GM12878 (cell line): ENCODE measurements around the gene DNAH2. TPM values are rescaled to one million over a fixed set of nuclear protein-coding genes. Genes with fewer than 3 reads are reported as not detected.

ENCODE experiments used
- ASH2L ChIP-seq: fragments of 300-600, 200-600 bp; sonication (generic); IDR thresholded peaks from 2 replicates; pipeline ENCODE4 v1.6.1; 2017; ENCODE audit warnings: low read depth, mild to moderate bottlenecking, borderline replicate concordance
- BRCA1 ChIP-seq: IDR thresholded peaks from 2 replicates; pipeline ENCODE4 v1.6.1; 2011; ENCODE audit warnings: low read depth, low read length, improper control_type of control experiment
- CBX5 ChIP-seq: sonication (generic); IDR thresholded peaks from 2 replicates; pipeline ENCODE4 v1.6.1; 2016; ENCODE audit warnings: low read depth, moderate library complexity, mild to moderate bottlenecking, inconsistent platforms
- CHD4 ChIP-seq: fragments of 200-600 bp; sonication (generic); IDR thresholded peaks from 2 replicates; pipeline ENCODE4 v1.6.1; 2016; ENCODE audit warnings: mild to moderate bottlenecking
- EED ChIP-seq: sonication (generic); IDR thresholded peaks from 2 replicates; pipeline ENCODE4 v1.6.1; 2016; ENCODE audit warnings: antibody characterized with exemption, low read depth
- HDAC2 ChIP-seq: fragments of 200-600 bp; sonication (generic); IDR thresholded peaks from 2 replicates; pipeline ENCODE4 v1.6.1; 2017
- HDGF ChIP-seq: fragments of 450-650 bp; IDR thresholded peaks from 2 replicates; pipeline ENCODE4 v1.6.1; 2016; ENCODE audit warnings: antibody characterized with exemption
- MEF2B ChIP-seq: fragments of 450-650 bp; IDR thresholded peaks from 2 replicates; pipeline ENCODE4 v1.6.1; 2018; ENCODE audit warnings: mild to moderate bottlenecking, moderate library complexity; ENCODE audit not compliant: partially characterized antibody, poor library complexity, severe bottlenecking
- MTA2 ChIP-seq: fragments of 450-650 bp; IDR thresholded peaks from 2 replicates; pipeline ENCODE4 v1.6.1; 2016; ENCODE audit warnings: low read depth, mild to moderate bottlenecking, moderate library complexity
- MYB ChIP-seq: fragments of 150-350 bp; IDR thresholded peaks from 2 replicates; pipeline ENCODE4 v1.6.1; 2014; ENCODE audit warnings: mild to moderate bottlenecking, low read depth, low read length, borderline replicate concordance
- PAX5 ChIP-seq: IDR thresholded peaks from 2 replicates; pipeline ENCODE4 v1.6.1; 2011; ENCODE audit warnings: low read depth, low read length, borderline replicate concordance
- SIX5 ChIP-seq: IDR thresholded peaks from 2 replicates; pipeline ENCODE4 v1.6.1; 2011; ENCODE audit warnings: mild to moderate bottlenecking, low read depth, low read length, moderate library complexity; ENCODE audit not compliant: severe bottlenecking
- SMAD1 ChIP-seq: fragments of 450-650 bp; IDR thresholded peaks from 2 replicates; pipeline ENCODE4 v1.6.1; 2018; ENCODE audit warnings: mild to moderate bottlenecking, low read depth; ENCODE audit not compliant: partially characterized antibody
- SMAD5 ChIP-seq: IDR thresholded peaks from 2 replicates; pipeline ENCODE4 v1.6.1; 2016; ENCODE audit warnings: antibody characterized with exemption, low read depth
- SREBF1 ChIP-seq: IDR thresholded peaks from 2 replicates; pipeline ENCODE4 v1.6.1; 2012; ENCODE audit warnings: mild to moderate bottlenecking, low read length
- SREBF2 ChIP-seq: IDR thresholded peaks from 2 replicates; pipeline ENCODE4 v1.6.1; 2012; ENCODE audit warnings: mild to moderate bottlenecking, low read length
- STAT3 ChIP-seq: IDR thresholded peaks from 2 replicates; pipeline ENCODE4 v1.6.1; 2011; ENCODE audit warnings: low read depth, low read length, improper control_type of control experiment
- TAF1 ChIP-seq: IDR thresholded peaks from 2 replicates; pipeline ENCODE4 v1.6.1; 2011; ENCODE audit warnings: mild to moderate bottlenecking, low read depth, low read length, borderline replicate concordance
- TBL1XR1 ChIP-seq: IDR thresholded peaks from 2 replicates; pipeline ENCODE4 v1.6.1; 2012; ENCODE audit warnings: low read depth, low read length, improper control_type of control experiment
- ZSCAN29 ChIP-seq: fragments of 450-650 bp; IDR thresholded peaks from 2 replicates; pipeline ENCODE4 v1.6.1; 2017; ENCODE audit warnings: mild to moderate bottlenecking, moderate library complexity
- polyA plus RNA-seq, 11 experiments: library from polyadenylated mRNA; depleted of rRNA in 4 of 11; unstranded in 6 of 11; stranded (reverse) in 5 of 11; fragments of >200 nt; fragmentation: Nextera tagmentation in 4 of 11; fragmentation: Illumina TruSeq in 1 of 11; extraction: Ambion mirVana in 4 of 11; extraction: Trizol in 1 of 11; gene quantifications; 1 replicate in 1 of 11; 2 replicates in 10 of 11; pipeline versions ENCODE4 v1.2.1 to v1.2.3, GENCODE V29; 2011 to 2016; ENCODE audit warnings: inconsistent platforms in 2 of 11, missing spikeins in 2 of 11, low read depth in 1 of 11
- total RNA-seq, 4 experiments: library from RNA; depleted of rRNA in 3 of 4; stranded (reverse); fragments of >200 nt in 3 of 4; fragmentation: Illumina TruSeq in 1 of 4; extraction: Trizol in 1 of 4; gene quantifications; 2 replicates each; pipeline versions ENCODE4 v1.2.1 to v1.2.3, GENCODE V29; 2013 to 2021
- TF ChIP-seq, protein P1 (sequence below): IDR thresholded peaks from 2 replicates; pipeline ENCODE4 v1.6.1; 2012; ENCODE audit warnings: improper control_type of control experiment, low read depth, low read length; ENCODE audit not compliant: insufficient replicate concordance
- TF ChIP-seq, protein P2 (sequence below): IDR thresholded peaks from 2 replicates; pipeline ENCODE4 v1.6.1; 2012; ENCODE audit warnings: low read depth, low read length, improper control_type of control experiment
- TF ChIP-seq, protein P3 (sequence below): fragments of 150-350 bp; IDR thresholded peaks from 2 replicates; pipeline ENCODE4 v1.6.1; 2014; ENCODE audit warnings: mild to moderate bottlenecking, low read depth, low read length
- TF ChIP-seq, protein P4 (sequence below): fragments of 450-650 bp; IDR thresholded peaks from 2 replicates; pipeline ENCODE4 v1.6.1; 2017; ENCODE audit warnings: low read depth, mild to moderate bottlenecking, moderate library complexity

Gene DNAH2
- total and polyA plus RNA-seq, 10 of the 15 experiments (the other 5 are each of a cell fraction or from before 2014, with no cell fraction given) = not detected

DNA sequence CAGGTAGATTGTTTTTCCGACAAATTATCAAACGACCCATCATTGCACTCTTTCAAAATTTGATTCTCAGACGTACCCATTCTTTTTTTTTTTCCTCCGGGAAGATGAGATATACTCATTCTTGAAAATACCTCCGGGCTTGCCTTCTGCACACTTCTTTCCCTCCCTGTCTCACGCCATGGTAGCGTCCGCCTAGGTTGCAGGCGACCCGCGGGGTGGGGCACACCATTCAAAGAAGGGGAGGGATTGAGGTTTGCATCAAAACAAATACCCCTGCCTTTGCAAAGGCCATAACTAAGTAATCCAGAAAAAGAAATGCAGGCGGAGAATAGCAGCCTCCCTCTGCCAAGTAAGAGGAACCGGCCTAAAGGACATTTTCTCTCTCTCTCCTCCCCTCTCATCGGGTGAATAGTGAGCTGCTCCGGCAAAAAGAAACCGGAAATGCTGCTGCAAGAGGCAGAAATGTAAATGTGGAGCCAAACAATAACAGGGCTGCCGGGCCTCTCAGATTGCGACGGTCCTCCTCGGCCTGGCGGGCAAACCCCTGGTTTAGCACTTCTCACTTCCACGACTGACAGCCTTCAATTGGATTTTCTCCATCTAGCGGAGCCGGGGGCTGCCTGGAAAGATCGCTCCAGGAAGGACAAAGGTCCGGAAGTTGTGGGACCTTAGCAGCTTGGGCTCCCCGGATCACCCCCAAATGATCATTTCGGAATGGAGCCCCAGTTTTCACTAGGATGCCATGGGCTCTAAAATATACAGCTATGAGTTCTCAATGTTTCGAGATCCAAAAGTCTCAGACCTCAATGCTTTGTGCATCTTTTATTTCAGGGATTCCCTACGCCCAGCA is 31.1 kb upstream of the DNAH2 start (continued):
- TF ChIP-seq, protein P1, sequence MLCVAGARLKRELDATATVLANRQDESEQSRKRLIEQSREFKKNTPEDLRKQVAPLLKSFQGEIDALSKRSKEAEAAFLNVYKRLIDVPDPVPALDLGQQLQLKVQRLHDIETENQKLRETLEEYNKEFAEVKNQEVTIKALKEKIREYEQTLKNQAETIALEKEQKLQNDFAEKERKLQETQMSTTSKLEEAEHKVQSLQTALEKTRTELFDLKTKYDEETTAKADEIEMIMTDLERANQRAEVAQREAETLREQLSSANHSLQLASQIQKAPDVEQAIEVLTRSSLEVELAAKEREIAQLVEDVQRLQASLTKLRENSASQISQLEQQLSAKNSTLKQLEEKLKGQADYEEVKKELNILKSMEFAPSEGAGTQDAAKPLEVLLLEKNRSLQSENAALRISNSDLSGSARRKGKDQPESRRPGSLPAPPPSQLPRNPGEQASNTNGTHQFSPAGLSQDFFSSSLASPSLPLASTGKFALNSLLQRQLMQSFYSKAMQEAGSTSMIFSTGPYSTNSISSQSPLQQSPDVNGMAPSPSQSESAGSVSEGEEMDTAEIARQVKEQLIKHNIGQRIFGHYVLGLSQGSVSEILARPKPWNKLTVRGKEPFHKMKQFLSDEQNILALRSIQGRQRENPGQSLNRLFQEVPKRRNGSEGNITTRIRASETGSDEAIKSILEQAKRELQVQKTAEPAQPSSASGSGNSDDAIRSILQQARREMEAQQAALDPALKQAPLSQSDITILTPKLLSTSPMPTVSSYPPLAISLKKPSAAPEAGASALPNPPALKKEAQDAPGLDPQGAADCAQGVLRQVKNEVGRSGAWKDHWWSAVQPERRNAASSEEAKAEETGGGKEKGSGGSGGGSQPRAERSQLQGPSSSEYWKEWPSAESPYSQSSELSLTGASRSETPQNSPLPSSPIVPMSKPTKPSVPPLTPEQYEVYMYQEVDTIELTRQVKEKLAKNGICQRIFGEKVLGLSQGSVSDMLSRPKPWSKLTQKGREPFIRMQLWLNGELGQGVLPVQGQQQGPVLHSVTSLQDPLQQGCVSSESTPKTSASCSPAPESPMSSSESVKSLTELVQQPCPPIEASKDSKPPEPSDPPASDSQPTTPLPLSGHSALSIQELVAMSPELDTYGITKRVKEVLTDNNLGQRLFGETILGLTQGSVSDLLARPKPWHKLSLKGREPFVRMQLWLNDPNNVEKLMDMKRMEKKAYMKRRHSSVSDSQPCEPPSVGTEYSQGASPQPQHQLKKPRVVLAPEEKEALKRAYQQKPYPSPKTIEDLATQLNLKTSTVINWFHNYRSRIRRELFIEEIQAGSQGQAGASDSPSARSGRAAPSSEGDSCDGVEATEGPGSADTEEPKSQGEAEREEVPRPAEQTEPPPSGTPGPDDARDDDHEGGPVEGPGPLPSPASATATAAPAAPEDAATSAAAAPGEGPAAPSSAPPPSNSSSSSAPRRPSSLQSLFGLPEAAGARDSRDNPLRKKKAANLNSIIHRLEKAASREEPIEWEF = no peak
- TF ChIP-seq, protein P2, sequence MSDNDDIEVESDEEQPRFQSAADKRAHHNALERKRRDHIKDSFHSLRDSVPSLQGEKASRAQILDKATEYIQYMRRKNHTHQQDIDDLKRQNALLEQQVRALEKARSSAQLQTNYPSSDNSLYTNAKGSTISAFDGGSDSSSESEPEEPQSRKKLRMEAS = no peak
- peak; percentile 60 for TF ChIP-seq BRCA1
- 0 out of 2 replicates have a peak, but pooled peaks have one; percentile 46 for TF ChIP-seq STAT3
- no peak for TF ChIP-seq CHD4
- no peak; the same call in 1 of the 2 replicates for TF ChIP-seq TBL1XR1
- TF ChIP-seq MEF2B = no peak
- TF ChIP-seq ASH2L = no peak
- TF ChIP-seq ZSCAN29 = no peak
- TF ChIP-seq TAF1 = peak; percentile 96
- peak; percentile 100 for TF ChIP-seq SREBF1
- TF ChIP-seq MTA2 = no peak
- TF ChIP-seq, protein P3, sequence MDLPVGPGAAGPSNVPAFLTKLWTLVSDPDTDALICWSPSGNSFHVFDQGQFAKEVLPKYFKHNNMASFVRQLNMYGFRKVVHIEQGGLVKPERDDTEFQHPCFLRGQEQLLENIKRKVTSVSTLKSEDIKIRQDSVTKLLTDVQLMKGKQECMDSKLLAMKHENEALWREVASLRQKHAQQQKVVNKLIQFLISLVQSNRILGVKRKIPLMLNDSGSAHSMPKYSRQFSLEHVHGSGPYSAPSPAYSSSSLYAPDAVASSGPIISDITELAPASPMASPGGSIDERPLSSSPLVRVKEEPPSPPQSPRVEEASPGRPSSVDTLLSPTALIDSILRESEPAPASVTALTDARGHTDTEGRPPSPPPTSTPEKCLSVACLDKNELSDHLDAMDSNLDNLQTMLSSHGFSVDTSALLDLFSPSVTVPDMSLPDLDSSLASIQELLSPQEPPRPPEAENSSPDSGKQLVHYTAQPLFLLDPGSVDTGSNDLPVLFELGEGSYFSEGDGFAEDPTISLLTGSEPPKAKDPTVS = no peak
- TF ChIP-seq, protein P4, sequence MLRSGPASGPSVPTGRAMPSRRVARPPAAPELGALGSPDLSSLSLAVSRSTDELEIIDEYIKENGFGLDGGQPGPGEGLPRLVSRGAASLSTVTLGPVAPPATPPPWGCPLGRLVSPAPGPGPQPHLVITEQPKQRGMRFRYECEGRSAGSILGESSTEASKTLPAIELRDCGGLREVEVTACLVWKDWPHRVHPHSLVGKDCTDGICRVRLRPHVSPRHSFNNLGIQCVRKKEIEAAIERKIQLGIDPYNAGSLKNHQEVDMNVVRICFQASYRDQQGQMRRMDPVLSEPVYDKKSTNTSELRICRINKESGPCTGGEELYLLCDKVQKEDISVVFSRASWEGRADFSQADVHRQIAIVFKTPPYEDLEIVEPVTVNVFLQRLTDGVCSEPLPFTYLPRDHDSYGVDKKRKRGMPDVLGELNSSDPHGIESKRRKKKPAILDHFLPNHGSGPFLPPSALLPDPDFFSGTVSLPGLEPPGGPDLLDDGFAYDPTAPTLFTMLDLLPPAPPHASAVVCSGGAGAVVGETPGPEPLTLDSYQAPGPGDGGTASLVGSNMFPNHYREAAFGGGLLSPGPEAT = peak; percentile 92
- no peak for TF ChIP-seq HDGF
- TF ChIP-seq MYB = no peak
- TF ChIP-seq SMAD1 = peak; percentile 81
- no peak for TF ChIP-seq EED
- TF ChIP-seq SMAD5 = peak; percentile 93
- no peak for TF ChIP-seq PAX5
- TF ChIP-seq SIX5 = peak; percentile 48
- TF ChIP-seq SREBF2 = no peak
- no peak for TF ChIP-seq HDAC2
- TF ChIP-seq CBX5 = no peak
